NCI-H2196 (cell line): Measurements from ENCODE around the gene KDM6A.
"Not testable (repeated sequence)": the region's sequence is repeated elsewhere in the genome, so short reads cannot be mapped to it uniquely, and the experiment has no call there.

Experiments
- DNase-seq: peaks from one replicate; lab custom pipeline; 2025; ENCODE audit not compliant: unreplicated experiment; lab: John Stamatoyannopoulos, UW

The KDM6A gene

DNA sequence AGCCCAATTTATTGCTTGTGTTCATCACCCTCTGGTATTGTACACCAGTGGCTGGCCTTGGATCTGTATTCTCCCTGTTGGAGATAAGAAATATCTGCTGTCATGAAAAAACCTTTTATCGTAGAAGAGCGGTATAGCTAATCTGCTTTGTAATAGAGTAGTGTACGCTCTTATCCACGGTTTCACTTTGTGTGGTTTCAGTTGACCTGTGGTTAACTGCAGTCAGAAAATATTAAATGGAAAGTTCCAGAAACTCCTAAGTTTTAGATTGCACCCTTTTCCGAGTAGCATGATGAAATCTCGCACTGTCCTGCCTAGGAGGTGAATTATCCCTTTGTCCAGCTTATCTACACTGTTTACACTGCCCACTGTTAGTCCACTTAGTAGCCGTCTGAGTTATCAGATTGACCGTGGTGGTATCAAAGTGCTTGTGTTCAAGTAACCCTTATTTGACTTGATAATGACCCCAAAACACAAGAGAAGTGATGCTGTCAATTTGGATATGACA lies 42.4 kb downstream of the KDM6A start:
- DNase-seq: no peak

DNA sequence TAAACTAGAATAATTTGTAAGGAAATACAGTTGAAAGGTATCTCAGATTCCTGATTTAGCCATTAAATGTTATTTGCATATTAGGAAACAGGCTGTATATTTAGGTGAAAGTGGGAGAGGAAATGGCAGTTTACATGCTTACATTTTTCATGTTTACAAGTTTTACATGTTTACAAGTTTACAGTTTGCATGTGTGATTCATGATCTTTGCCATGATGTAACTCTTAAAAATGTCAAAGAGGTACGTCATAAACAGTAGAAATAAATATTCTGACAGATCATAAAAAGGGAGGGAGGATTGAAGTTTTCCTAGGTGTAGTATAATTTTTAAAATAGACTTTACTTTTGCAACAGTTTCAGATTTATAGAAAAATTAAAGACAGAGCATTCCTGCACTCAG lies 45.7 kb downstream of the KDM6A start:
- DNase-seq: no peak

DNA sequence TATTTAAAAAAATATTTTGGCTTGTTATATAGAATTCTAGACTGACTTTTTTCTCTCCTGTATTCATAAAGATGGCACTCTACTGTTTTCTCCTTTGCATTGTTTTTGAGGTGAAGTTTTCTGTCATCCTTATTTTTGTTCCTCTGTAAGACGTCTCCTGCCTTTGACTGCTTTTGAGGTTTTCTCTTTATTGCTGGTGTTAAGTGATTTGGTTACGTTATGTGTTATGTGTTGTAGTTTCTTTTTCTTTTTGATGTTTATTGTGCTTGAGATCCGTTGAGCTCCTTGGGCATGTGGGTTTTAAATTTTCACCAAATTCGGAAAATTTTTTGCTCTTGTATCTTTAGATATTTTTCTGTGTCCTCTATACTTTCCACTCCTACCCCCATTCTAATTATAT lies 50.0 kb downstream of the KDM6A start:
- DNase-seq: no peak

DNA sequence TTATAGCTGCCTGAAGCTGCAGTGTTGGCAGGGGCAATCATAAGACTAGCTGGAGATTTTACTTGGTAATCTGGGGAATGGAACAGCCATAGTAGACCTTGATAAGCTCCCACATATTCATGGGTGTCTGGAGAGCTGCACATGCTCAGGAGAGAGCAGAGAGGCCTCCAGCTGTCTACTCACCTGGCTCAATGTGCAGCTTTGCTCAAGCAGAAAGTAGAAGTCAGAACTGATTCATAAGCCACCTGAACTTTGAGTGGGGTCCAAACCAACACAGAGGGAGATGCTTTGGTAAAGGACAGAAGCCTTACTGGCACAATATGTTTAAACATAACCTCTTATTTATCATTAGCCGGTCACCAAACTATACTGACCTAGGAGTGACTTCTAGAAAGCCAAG lies 54.4 kb downstream of the KDM6A start:
- DNase-seq: no peak

DNA sequence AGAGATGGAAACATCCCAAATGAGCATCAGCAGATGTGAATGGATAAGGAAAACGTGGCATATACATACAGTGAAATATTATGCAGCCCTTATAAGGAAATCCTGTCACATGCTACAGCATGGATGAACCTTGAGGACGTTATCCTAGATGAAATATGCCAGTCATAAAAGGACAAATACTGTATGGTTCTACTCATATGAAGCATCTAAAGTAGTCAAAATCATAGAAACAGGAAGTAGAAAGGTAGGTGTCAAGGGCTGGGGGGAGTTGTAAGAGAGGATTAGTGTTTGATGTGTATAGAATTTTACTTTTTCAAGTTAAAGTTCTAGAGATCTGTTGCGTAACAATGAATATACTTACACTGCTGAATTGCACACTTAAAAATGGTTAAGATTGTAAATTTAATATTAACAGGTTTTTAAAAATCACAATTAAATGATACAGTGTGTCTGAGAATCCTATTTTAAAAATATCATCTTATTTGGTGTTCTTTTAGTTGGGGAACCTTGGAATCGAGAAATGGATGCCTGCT lies 58.5 kb downstream of the KDM6A start:
- DNase-seq: no peak

DNA sequence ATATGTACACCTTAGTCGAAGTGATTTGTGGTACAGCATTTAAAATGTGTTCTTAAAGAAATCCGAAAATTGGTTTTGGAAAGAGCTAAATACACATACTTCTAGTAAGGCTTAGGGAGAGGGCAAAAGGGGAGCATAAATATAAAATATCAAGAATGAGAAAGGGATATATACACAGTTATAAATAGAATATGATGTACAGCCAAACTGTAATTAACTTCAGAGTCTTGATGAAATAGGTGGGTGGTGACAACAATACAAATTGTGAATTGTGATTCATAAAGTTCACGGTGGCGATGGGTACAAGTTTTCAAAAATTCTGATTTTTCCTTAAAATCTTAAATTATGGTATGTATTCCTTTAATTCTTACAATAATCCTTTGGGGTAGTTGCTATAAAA lies 62.2 kb downstream of the KDM6A start:
- DNase-seq: no peak

DNA sequence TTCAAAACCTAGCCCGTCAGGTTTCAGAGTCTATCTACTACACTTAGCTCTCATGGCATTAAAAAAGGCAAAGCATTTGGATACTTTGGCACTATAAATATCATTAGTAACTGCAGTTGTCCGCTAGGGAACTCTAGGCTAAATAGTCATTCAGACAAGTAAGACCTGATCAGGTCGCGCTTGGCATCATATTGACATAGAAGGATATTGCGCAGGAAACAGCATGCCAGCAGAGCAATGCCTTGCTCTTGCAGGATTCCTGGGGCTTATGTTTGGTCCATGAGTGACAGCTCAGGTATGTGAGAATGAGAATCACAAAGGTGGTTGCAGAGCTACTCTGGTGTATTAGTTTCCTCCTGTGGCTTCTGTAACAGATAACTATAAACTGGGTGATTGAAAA lies 62.7 kb downstream of the KDM6A start:
- DNase-seq: no peak

DNA sequence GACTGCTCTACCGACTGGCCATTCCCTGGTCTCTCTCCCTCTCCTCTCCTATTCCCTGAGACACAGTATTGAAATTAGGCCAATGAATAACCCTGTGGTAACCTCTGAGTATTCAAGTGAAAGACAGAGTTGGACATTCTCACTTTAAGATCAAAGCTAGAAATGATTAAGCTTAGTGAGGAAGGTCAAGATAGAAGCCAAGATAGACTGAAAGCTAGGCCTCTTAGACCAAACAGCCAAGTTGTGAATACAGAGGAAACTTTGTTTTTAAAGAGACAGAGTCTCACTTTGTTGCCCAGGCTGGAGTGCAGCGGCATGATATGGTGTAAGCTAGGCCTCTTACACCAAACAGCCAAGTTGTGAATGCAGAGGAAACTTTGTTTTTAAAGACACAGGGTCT lies 64.6 kb downstream of the KDM6A start:
- no peak for DNase-seq

DNA sequence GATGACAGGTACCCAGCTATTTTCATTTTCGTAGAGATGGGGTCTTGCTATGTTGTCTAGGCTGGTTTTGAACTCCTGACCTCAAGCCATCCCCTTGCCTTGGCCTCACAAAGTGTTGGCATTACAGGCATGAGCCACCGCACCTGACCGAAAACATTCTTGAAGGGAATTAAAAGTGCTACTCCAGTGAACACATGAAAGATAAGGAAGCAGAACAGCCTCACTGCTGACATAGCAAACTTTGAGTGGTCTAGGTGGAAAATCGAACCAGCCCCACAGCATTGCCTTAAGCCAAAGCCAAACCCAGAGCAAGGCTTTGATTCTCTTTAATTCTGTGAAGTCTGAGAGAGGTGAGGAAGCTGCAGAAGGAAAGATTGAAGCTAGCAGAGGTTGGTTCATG lies 65.1 kb downstream of the KDM6A start:
- DNase-seq: no peak

DNA sequence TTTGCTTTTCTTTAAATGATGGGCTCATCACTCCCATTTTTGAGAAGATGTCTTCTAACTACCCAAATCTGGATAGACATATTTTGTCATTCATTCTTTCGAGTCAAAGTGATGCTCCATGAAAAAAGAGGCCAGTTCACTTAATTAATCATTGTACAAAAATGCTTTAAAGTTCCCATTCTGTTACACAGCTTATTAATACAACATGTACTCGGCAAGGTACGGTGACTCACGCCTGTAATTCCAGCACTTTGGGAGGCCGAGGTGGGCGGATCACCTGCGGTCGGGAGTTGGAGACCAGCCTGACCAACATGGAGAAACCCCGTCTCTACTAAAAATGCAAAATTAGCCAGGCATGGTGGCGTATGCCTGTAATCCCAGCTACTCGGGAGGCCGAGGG lies 67.6 kb downstream of the KDM6A start:
- DNase-seq: not testable (repeated sequence)

DNA sequence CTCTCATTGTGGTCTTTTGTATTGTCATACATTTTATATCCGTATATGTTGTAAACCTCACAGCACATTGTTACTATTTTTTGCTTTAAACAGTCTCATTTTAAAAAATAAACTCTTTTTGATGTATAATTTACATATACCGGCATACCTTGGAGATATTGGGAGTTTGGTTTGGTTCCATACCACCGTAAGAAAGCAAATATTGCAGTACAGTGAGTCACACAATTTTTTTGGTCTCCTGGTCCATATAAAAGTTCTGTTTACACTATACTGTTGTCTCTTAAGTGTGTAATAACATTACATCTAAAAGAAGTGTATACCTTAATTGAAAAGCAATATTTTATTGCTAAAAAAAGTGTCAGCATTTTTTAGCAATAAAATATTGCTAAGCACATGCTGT lies 70.0 kb downstream of the KDM6A start:
- DNase-seq: no peak

DNA sequence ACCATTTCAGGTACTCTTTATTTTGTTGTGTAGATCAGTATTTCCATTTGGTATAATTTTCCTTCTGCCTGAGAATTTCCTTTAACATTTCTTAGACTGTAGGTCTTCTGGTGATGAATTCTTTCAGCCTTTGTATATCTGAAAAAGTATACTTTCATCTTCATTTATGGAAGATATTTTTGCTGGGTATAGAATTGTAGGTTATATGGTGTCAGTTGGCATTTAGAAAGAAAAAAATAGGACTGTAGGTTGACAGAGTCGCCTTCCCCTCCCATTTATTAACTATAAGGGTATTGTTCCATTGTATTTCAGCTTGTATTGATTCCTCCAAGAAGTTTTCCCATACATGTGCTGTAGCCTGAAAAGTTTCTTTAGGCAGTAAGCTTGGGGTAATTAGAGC lies 71.9 kb downstream of the KDM6A start:
- DNase-seq: no peak

DNA sequence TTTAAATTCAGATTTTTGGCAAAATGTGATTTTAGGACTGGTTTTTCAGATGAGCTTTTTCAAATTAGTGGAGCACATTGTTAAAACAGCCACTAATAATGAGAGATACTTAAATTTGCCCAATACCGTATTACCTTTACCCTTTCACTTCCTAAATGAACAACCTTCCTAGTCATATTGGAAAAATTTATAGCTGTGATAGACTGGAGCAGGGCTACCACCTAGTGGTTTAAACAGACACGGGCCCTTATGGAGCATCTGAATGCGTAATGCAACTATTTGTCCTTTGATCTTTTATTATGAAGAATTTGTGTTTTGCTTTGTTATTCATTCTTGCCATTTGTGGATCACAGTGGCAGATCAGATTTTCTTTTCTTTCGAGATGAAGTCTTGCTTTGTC lies 72.7 kb downstream of the KDM6A start:
- DNase-seq: no peak

DNA sequence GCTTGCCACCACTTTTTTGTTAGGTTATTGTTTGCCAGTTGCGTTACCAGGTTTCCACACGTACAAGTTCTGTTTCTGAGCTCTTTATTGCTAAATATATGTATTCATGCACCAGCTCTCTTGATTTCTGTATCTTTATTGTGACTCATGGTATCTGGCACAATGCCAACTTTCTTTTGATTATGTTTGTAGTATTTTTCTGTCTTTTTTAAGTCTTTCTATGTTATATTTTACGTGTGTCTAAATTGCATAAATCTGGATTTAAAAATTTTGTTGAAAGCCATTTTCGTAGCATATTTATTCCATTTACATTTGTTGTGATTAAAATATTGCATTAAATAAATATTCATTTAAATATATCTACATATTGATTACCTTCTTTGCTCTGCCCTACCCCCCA lies 73.8 kb downstream of the KDM6A start:
- DNase-seq: no peak

DNA sequence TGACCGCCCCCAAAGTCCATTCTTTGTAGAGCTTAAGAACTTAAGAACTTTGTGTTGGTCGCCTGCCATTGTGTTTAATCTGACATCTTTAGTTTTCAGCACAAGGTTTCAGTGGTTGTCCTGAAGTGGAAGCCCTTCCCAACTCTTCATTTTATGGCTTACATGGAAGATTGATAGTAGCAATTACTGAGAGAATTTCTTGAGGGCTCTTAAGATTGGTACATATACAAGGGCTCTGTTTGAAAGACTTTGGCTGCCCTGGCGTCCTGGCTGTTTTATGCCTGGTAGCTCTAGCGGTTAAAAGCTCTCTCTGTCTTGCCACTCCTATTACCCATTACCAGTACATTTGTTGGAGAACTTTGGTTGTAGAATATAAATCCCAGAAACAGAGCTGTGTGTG lies 75.0 kb downstream of the KDM6A start:
- no peak for DNase-seq

DNA sequence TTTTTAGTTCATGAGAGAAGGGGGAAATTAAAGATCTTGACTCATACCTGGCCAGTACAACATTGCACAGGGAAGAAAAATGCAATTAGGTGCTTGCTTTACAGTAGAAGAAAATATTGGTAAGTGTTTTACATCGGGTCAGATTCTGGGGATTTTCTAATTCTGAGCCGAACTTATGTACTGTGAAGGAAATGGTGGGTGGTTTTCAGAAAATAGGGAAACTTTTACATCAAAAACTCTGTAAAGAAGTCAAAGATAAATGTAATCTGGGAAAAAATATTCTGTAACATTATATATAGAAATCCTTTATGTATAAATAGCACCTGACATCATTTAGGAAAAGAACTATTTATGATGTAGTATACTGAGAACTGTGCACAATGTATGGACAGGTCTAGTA lies 75.4 kb downstream of the KDM6A start:
- DNase-seq: no peak

DNA sequence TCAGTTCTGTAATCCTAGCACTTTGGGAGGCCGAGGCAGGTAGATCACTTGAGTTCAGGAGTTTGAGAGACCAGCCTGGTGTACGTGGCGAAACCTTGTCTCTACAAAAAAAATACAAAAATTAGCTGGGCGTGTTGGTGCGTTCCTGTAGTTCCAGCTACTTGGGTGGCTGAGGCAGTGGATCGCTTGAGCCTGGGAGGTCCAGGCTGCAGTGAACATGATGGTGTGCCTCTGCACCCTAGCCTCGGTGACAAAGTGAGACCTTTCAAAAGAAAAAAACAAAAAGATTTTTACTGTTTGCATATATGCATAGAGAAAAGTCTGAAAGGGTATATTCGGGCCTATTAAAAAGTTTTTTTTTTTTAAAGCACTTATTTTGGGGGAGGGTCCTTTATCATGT lies 76.1 kb downstream of the KDM6A start:
- no peak for DNase-seq

DNA sequence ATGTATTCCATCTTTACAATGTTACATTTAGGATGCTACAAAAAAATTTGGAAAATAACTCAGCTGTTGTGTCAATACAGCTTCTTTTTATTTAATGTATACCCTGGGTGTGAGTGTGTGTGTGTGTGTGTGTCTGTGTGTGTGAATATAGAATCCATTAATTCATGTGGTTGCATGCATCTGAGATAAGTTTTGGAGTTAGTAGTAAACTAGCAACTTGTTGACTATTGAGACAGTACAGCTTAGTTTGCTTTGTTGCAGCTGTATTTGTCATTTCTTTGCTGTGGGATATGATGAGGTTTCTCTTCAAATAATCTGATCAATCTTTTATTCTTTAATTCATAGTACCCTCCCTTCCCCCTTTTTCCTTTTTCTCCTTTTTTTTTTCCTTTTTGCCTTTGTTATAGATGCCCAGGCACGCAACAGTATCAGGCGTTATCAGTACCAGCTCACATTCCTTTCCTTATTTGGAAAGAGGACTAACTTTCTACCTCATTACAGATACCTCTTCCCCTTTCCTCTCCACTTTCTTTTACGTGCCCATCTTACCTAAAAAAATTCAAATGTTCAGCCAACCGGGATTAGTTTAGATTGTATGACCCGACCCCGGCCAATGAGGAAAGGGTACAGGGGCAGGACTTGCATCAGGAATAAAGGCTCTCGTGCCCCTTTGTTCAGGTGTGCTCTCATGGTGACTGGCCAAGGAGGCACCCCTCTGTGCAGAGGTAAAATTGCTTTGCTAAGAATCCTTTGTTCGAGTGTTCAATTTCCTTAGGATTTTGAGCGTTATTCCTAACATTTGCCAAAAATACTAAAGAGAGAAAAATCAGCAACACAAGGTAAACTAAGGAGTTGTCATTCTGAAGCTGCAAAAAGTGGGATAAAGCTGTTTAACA lies 77.7 kb downstream of the KDM6A start:
- DNase-seq: not testable (repeated sequence)

DNA sequence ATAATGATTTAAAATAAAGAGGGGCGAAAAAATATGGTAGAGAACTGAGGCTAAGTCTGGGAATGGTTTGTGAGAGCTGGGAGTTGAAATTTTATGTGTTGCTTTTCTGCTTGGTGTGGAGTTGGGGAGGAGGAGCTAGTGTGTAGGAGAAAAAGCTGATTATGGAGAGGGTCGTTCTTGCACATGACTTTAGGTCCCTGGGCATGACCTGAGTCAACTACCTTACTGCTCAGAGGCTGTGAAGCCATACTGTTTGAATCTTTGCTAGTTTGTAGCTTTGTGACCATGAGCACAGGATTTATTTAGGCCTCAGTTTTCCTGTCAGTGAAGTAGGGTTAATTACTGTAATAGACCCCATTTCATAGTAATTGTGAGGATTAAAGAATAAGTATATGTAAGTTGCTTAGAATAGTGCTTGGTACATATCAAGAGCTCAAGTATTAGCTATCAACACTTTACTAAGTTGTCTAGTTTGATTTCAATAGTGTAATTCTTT lies 78.6 kb downstream of the KDM6A start:
- no peak for DNase-seq

DNA sequence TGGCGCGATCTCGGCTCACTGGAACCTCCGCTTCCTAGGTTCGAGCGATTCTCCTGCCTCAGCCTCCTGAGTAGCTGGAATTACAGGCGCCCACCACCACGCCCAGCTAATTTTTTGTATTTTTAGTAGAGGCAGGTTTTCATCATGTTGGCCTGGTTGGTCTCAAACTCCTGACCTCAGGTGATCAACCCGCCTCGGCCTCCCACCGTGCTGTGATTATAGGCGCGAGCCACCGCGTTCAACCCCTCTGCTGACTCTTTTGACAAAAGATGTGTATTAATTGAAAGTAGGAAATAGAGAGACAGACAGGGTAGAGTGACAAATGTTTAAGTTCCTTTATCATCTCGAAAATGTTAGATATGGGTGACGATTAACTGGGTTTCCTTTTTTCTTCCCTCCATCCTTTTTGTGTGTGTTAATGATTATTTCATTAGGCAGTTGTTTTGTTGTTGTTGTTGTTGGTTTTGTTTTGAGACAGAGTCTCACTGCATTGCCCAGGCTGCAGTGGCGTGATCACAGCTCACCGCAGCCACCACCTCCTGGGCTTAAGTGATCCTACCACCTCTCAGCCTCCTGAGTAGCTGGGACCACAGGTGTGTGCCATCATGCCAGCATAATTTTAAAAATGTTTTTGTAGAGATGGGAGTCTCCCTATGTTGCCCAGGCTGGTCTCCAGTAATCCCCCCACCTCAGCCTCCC lies 79.5 kb downstream of the KDM6A start:
- DNase-seq: no peak

DNA sequence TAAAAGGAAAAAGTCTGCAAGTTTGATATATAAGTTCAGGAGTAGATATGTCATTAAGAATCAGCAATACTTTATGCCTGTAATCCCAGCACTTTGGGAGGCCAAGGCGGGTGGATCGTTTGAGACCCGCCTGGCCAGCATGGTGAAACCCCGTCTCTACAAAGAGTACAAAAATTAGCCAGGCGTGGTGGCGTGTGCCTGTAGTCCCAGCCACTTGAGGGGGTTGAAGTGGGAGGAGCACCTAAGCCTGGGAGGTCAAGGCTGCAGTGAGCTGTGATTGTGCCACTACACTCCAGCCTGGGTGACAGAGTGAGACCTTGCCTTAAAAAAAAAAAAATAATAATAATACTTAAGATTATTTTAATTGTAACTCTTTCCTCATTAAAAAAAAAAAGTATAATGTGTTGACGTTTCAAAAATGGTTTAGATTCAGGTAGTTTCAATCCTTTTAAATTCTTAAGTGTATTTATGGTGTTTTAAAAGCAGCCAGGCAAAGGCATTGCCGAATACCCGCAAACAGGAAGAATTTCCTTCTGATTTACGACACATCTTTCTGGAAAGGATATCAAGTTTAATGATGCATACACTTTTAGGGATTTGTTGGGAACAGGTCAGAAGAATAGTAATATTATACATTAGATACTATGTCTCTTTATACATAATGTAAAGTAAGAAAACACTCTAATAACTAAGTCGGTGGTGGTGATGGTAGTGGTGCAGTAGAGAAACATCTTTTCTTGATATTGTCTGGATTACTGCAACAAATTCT lies 80.9 kb downstream of the KDM6A start:
- no peak for DNase-seq
